ENCODE results near the gene HDHD5.

Gene HDHD5

GRCh38 chr22:17106785-17107546 is 52.1 kb downstream of the HDHD5 start:
- Histone ChIP-seq H3K36me3 (no peaks in the 10 kb centered on the region), H3K9me3 (no peaks in the 10 kb centered on the region), H3K4me3 (ENCODE audit: low read depth, low read length) (no peak overlapping the region), H3K4me1 (no peaks in the 10 kb centered on the region), H3K27me3 (no peaks in the 10 kb centered on the region)
- no peak for DNase-seq
- TF ChIP-seq CTCF (IDR thresholded peaks at IDR 0.05; ENCODE audit: low read depth, low read length): no peak

- TF ChIP-seq CTCF (IDR thresholded peaks at IDR 0.05; ENCODE audit: low read depth, low read length): no peak
- Histone ChIP-seq H3K4me3 (ENCODE audit: low read depth, low read length) (no peak overlapping the region), H3K27me3 (no peaks in the 10 kb centered on the region), H3K4me1 (no peaks in the 10 kb centered on the region), H3K9me3 (no peaks in the 10 kb centered on the region), H3K36me3 (no peaks in the 10 kb centered on the region)
- no peak for DNase-seq
Observed at GRCh38 chr22:17106161-17106784, 52.8 kb downstream of the HDHD5 start.

- no peaks in the 10 kb centered on the region for H3K9me3 ChIP-seq
- H3K27me3 ChIP-seq: no peaks in the 10 kb centered on the region
- DNase-seq: no peak
- no peak for TF ChIP-seq CTCF (IDR thresholded peaks at IDR 0.05; ENCODE audit: low read depth, low read length)
- H3K36me3 ChIP-seq: no peaks in the 10 kb centered on the region
- H3K4me1 ChIP-seq: no peaks in the 10 kb centered on the region
- H3K4me3 ChIP-seq (ENCODE audit: low read depth, low read length): no peak overlapping the region
Observed at GRCh38 chr22:17105143-17106129, 53.6 kb downstream of the HDHD5 start.

GRCh38 chr22:17104336-17104935 is 54.6 kb downstream of the HDHD5 start:
- Histone ChIP-seq H3K9me3 (no peaks in the 10 kb centered on the region), H3K4me1 (no peaks in the 10 kb centered on the region), H3K27me3 (no peaks in the 10 kb centered on the region), H3K4me3 (ENCODE audit: low read depth, low read length) (no peak overlapping the region), H3K36me3 (no peaks in the 10 kb centered on the region)
- no peak for TF ChIP-seq CTCF (IDR thresholded peaks at IDR 0.05; ENCODE audit: low read depth, low read length)
- DNase-seq: no peak

DNA sequence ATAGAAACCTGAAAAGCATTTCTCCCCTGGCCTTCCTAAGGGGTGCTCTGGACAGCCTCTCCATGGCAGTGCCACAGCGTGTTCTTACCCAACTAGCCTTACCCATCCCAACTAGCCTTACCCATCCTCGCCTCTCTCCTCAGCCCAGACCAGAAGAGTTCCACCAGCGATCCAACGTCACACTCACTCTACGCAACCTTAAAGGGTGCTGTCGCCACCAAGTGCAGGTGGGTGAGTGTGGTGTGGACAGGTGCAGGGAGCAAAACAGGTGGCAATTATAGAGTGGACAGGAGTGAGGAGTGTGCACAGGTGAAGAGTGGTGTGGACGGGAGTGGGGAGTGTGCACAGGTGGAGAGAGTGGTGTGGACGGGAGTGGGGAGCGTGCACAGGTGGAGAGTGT is 55.7 kb downstream of the HDHD5 start:
- no peak for TF ChIP-seq CTCF (IDR thresholded peaks at IDR 0.05; ENCODE audit: low read depth, low read length)
- no peak for DNase-seq
- no peaks in the 10 kb centered on the region for H3K4me1 ChIP-seq
- H3K27me3 ChIP-seq: no peaks in the 10 kb centered on the region
- H3K4me3 ChIP-seq (ENCODE audit: low read depth, low read length): no peak overlapping the region
- no peaks in the 10 kb centered on the region for H3K9me3 ChIP-seq
- no peaks in the 10 kb centered on the region for H3K36me3 ChIP-seq
